ENCODE data around the gene PNPLA5.

PNPLA5 gene

GRCh38 chr22:43839781-43840180 is 52.0 kb downstream of the PNPLA5 start:
- H3K27ac ChIP-seq (ENCODE audit: low read depth, low read length) = no peak overlapping the region
- H3K4me2 ChIP-seq (ENCODE audit: low read depth, low read length, poor library complexity, severe bottlenecking) = no peak overlapping the region
- no peaks in the 10 kb centered on the region for H3K27me3 ChIP-seq (ENCODE audit: low read length)
- TF ChIP-seq EZH2phosphoT487 (conservative IDR thresholded peaks at IDR 0.05; ENCODE audit: low read length) = no peak
- no peak for TF ChIP-seq CTCF (IDR thresholded peaks at IDR 0.05; ENCODE audit: insufficient read depth, low read length, poor library complexity, severe bottlenecking)
- H3K36me3 ChIP-seq (ENCODE audit: low read length) = no peaks in the 10 kb centered on the region
- no peaks in the 10 kb centered on the region for H3F3A ChIP-seq (ENCODE audit: insufficient read depth)
- no peaks in the 10 kb centered on the region for H3K9me2 ChIP-seq (replicated peaks; ENCODE audit: insufficient read depth, low read length)
- H3K9ac ChIP-seq (ENCODE audit: low read length) = no peak overlapping the region
- H2AFZ ChIP-seq (ENCODE audit: low read depth, low read length, severe bottlenecking) = no peak overlapping the region
- no peaks in the 10 kb centered on the region for H3K9me3 ChIP-seq (ENCODE audit: insufficient read depth, low read length)
- H3K79me2 ChIP-seq (ENCODE audit: insufficient read depth, low read length) = no peaks in the 10 kb centered on the region
- no peak overlapping the region for H3K4me3 ChIP-seq (ENCODE audit: insufficient read depth, low read length, poor library complexity, severe bottlenecking)
- H4K20me1 ChIP-seq (ENCODE audit: low read depth, low read length) = no peaks in the 10 kb centered on the region

- no peak overlapping the region for H3K4me2 ChIP-seq (ENCODE audit: low read depth, low read length, poor library complexity, severe bottlenecking)
- H3K9me2 ChIP-seq (replicated peaks; ENCODE audit: insufficient read depth, low read length) = no peaks in the 10 kb centered on the region
- no peaks in the 10 kb centered on the region for H3K9me3 ChIP-seq (ENCODE audit: insufficient read depth, low read length)
- H3K36me3 ChIP-seq (ENCODE audit: low read length) = no peaks in the 10 kb centered on the region
- no peaks in the 10 kb centered on the region for H3F3A ChIP-seq (ENCODE audit: insufficient read depth)
- H4K20me1 ChIP-seq (ENCODE audit: low read depth, low read length) = no peaks in the 10 kb centered on the region
- H3K79me2 ChIP-seq (ENCODE audit: insufficient read depth, low read length) = no peaks in the 10 kb centered on the region
- H3K27ac ChIP-seq (ENCODE audit: low read depth, low read length) = no peak overlapping the region
- no peak overlapping the region for H3K9ac ChIP-seq (ENCODE audit: low read length)
- TF ChIP-seq CTCF (IDR thresholded peaks at IDR 0.05; ENCODE audit: insufficient read depth, low read length, poor library complexity, severe bottlenecking) (no peak), EZH2phosphoT487 (conservative IDR thresholded peaks at IDR 0.05; ENCODE audit: low read length) (no peak)
- H2AFZ ChIP-seq (ENCODE audit: low read depth, low read length, severe bottlenecking) = no peak overlapping the region
- H3K4me3 ChIP-seq (ENCODE audit: insufficient read depth, low read length, poor library complexity, severe bottlenecking) = no peak overlapping the region
- H3K27me3 ChIP-seq (ENCODE audit: low read length) = no peaks in the 10 kb centered on the region
Observed at GRCh38 chr22:43838571-43839307, 53.1 kb downstream of the PNPLA5 start.

DNA sequence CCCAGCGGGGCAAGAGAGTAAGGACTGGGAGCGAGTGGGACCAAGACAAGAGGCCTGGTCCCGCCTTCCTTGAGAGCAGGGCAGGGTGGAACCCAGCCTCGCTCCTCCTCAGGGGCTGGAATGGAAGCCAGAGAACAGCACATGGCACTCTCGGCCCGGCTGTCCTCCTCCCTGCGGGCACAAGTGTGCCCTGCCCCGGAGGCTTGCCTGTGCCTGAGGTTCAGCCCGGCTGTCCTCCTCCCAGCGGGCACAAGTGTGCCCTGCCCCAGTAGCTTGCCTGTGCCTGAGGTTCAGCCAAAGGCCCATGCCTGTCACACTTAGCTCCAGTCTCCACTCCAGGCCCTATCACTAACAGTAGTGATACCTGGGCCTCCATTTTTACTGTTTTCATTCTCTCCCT is 53.7 kb downstream of the PNPLA5 start:
- Histone ChIP-seq H3K9me3 (ENCODE audit: insufficient read depth, low read length) (no peaks in the 10 kb centered on the region), H3K79me2 (ENCODE audit: insufficient read depth, low read length) (no peaks in the 10 kb centered on the region), H3K27ac (ENCODE audit: low read depth, low read length) (no peak overlapping the region), H4K20me1 (ENCODE audit: low read depth, low read length) (no peaks in the 10 kb centered on the region), H3K9me2 (replicated peaks; ENCODE audit: insufficient read depth, low read length) (no peaks in the 10 kb centered on the region), H3K36me3 (ENCODE audit: low read length) (no peaks in the 10 kb centered on the region), H3K9ac (ENCODE audit: low read length) (no peak overlapping the region), H3K27me3 (ENCODE audit: low read length) (no peaks in the 10 kb centered on the region), H3F3A (ENCODE audit: insufficient read depth) (no peaks in the 10 kb centered on the region), H3K4me2 (ENCODE audit: low read depth, low read length, poor library complexity, severe bottlenecking) (no peak overlapping the region), H2AFZ (ENCODE audit: low read depth, low read length, severe bottlenecking) (no peak overlapping the region), H3K4me3 (ENCODE audit: insufficient read depth, low read length, poor library complexity, severe bottlenecking) (no peak overlapping the region)
- no peak for TF ChIP-seq CTCF (IDR thresholded peaks at IDR 0.05; ENCODE audit: insufficient read depth, low read length, poor library complexity, severe bottlenecking)
- no peak for TF ChIP-seq EZH2phosphoT487 (conservative IDR thresholded peaks at IDR 0.05; ENCODE audit: low read length)
